Immature natural killer cell (primary cell): ENCODE measurements around the gene INSL4. TPM values are rescaled to one million over a fixed set of nuclear protein-coding genes. Genes with fewer than 3 reads are reported as not detected.

Source experiments
- DNase-seq, 3 donors: peaks; one replicate each; pipeline ENCODE4 v3.0.0; 2022; ENCODE audit warnings: mixed read lengths in 1 of 3
- H3K27ac Mint-ChIP-seq, 6 donors: one replicate each; pipeline ENCODE4 v1.8.0; 2020; ENCODE audit warnings: mixed read lengths in 6 of 6, mild to moderate bottlenecking in 5 of 6, inconsistent platforms in 4 of 6, moderate library complexity in 3 of 6
- H3K27me3 Mint-ChIP-seq, 3 donors: one replicate each; pipeline ENCODE4 v1.8.0; 2020 to 2021; ENCODE audit warnings: low read depth in 3 of 3, mild to moderate bottlenecking in 3 of 3, mixed read lengths in 3 of 3, moderate library complexity in 3 of 3, inconsistent platforms in 1 of 3
- H3K36me3 Mint-ChIP-seq, 3 donors: one replicate each; pipeline ENCODE4 v1.8.0; 2020; ENCODE audit warnings: mixed read lengths in 3 of 3, inconsistent platforms in 2 of 3, mild to moderate bottlenecking in 2 of 3
- H3K4me1 Mint-ChIP-seq, 2 donors: one replicate each; pipeline ENCODE4 v1.8.0; 2020; ENCODE audit warnings: inconsistent platforms in 2 of 2, mild to moderate bottlenecking in 2 of 2, mixed read lengths in 2 of 2, moderate library complexity in 1 of 2
- H3K4me3 Mint-ChIP-seq, 5 donors: one replicate each; pipeline ENCODE4 v1.8.0; 2020; ENCODE audit warnings: mild to moderate bottlenecking in 5 of 5, mixed read lengths in 5 of 5, inconsistent platforms in 3 of 5, moderate library complexity in 3 of 5
- H3K9me3 Mint-ChIP-seq, 6 donors: one replicate each; pipeline ENCODE4 v1.8.0; 2020; ENCODE audit warnings: mild to moderate bottlenecking in 6 of 6, mixed read lengths in 6 of 6, inconsistent platforms in 4 of 6, moderate library complexity in 3 of 6
- polyA plus RNA-seq, 3 donors: library from polyadenylated mRNA; unstranded; fragments of 300-500 nt; fragmentation: Illumina TruSeq; gene quantifications; one replicate each; pipeline ENCODE4 v1.2.3, GENCODE V29; 2021

INSL4 gene
- polyA plus RNA-seq, 3 donors from 2014 or later, result not detected

DNA sequence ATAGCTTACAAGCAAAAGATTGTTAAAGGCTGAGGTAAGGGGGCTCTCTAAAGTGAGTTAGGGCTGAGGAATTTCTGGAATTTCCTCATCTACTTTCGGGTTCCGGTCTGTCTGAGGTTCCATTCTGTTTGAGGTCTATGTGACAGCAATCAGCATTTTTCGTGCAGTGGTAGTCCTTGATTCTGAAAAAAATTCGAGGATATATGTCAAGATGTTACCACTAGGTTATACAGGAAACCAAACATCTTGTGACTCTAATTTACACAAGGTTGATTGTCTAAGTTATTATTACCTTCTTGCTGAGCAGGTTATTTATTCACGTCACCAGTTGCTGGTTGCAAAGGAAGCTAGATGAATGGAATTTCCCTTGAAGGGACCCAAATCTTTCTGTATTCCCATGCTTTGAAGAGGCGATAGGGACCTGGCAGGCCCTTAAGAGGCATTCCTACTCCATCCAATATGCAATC lies 38.1 kb downstream of the INSL4 start:
- no peak overlapping the region for H3K27ac Mint-ChIP-seq
- no peaks in the 10 kb centered on the region for H3K9me3 Mint-ChIP-seq
- no peak overlapping the region for H3K4me3 Mint-ChIP-seq
- no peak for DNase-seq
- no peaks in the 10 kb centered on the region for H3K4me1 Mint-ChIP-seq
- H3K36me3 Mint-ChIP-seq, result peaks cover 0 to 6% (median 0%) of the 10 kb centered on the region in 3 donors
- peaks cover 0 to 2% (median 0%) of the 10 kb centered on the region in 3 donors for H3K27me3 Mint-ChIP-seq

DNA sequence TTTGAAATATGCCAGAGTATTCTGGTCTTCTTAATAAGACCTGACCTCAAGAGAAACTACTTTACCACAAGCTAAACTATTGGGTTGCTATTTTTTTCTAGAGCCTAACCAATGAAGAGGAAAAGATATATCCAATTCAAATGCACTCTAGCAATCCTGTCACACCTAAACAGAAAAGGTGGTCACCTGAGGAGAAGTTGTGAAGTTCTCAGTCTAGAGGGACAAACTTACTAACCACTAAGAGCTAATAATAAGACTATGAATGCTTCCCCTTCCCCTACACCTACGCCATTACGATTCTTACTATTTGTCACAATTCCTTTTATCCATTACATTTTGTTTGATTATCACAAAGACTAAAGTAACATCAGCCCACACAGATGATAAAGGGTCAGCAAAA lies 43.6 kb downstream of the INSL4 start:
- DNase-seq, result no peak
- H3K27me3 Mint-ChIP-seq, result peaks cover 0 to 2% (median 0%) of the 10 kb centered on the region in 3 donors
- H3K27ac Mint-ChIP-seq, result no peak overlapping the region
- H3K4me1 Mint-ChIP-seq, result no peaks in the 10 kb centered on the region
- H3K9me3 Mint-ChIP-seq, result peaks cover 0 to 2% (median 0%) of the 10 kb centered on the region in 6 donors
- no peak overlapping the region for H3K4me3 Mint-ChIP-seq
- no peaks in the 10 kb centered on the region for H3K36me3 Mint-ChIP-seq

DNA sequence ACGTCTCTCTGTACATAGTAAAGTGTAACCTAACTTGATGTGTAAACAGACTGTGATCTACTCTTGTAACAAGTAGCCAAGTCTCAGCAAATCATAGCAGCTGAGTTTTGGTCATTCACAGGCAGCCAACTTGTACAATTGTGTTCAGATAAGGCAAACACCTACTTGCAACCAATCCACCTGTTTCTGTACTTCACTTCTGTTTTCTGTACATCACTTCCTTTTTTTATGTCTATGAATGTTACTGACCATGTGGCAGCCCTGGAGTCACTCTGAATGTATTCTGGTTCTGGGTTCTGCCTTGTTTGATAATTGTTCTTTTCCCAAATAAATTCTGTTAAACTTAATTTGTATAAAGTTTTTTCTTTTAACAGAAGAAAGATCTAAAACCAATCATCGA lies 47.3 kb downstream of the INSL4 start:
- no peaks in the 10 kb centered on the region for H3K4me1 Mint-ChIP-seq
- no peaks in the 10 kb centered on the region for H3K36me3 Mint-ChIP-seq
- H3K27me3 Mint-ChIP-seq, result no peaks in the 10 kb centered on the region
- no peak for DNase-seq
- peaks cover 0 to 2% (median 0%) of the 10 kb centered on the region in 6 donors for H3K9me3 Mint-ChIP-seq
- H3K4me3 Mint-ChIP-seq, result no peak overlapping the region
- no peak overlapping the region for H3K27ac Mint-ChIP-seq

Other genes starting within 250 kb of the INSL4 start
- gene JAK2, start 246.1 kb upstream of the INSL4 start, polyA plus RNA-seq, result 10 to 100 TPM in 1 of 3 donors, 1 to 10 TPM in 2; 5.7 to 14.7 (median 6.8) TPM
- gene INSL6, start 45.8 kb upstream of the INSL4 start, polyA plus RNA-seq, result not detected
- 1 to 10 TPM; 1.3 to 6.9 (median 5.5) TPM for gene RLN2, start 73.3 kb downstream of the INSL4 start, polyA plus RNA-seq
- gene RLN1, start 108.5 kb downstream of the INSL4 start, polyA plus RNA-seq, result 1 to 10 TPM; 1.0 to 4.1 (median 2.5) TPM
- 10 to 100 TPM; 45.4 to 59.6 (median 57.0) TPM for gene PLGRKT, start 206.5 kb downstream of the INSL4 start, polyA plus RNA-seq
- 1 to 10 TPM; 1.5 to 3.1 (median 2.4) TPM for gene CD274, start 219.1 kb downstream of the INSL4 start, polyA plus RNA-seq